Neuronal stem cell (in vitro differentiated cells): Measurements from ENCODE around the gene CA9.
"Not testable (repeated sequence)": the region's sequence is repeated elsewhere in the genome, so short reads cannot be mapped to it uniquely, and the experiment has no call there.

Experiments
- DNase-seq: peaks from one replicate; pipeline ENCODE4 v3.0.0-alpha.2; 2013; ENCODE audit warnings: low spot score
- H2AFZ ChIP-seq: one replicate; pipeline ENCODE4 v1.6.1; 2013; ENCODE audit warnings: mild to moderate bottlenecking, low read length, inconsistent platforms
- H2AK5ac ChIP-seq: 2 replicates; pipeline ENCODE4 v1.6.1; 2013; ENCODE audit warnings: low read depth, mild to moderate bottlenecking, inconsistent platforms, low read length, moderate library complexity, mixed read lengths
- H2BK120ac ChIP-seq: 2 replicates; pipeline ENCODE4 v1.6.1; 2013; ENCODE audit warnings: low read depth, mild to moderate bottlenecking, inconsistent platforms, low read length, moderate library complexity, mixed read lengths
- H2BK12ac ChIP-seq: one replicate; pipeline ENCODE4 v1.6.1; 2013; ENCODE audit warnings: low read length, inconsistent platforms
- H2BK15ac ChIP-seq: 2 replicates; pipeline ENCODE4 v1.6.1; 2013; ENCODE audit warnings: mild to moderate bottlenecking, low read length, inconsistent platforms, mixed read lengths
- H2BK5ac ChIP-seq: one replicate; pipeline ENCODE4 v1.6.1; 2013; ENCODE audit warnings: inconsistent platforms, mild to moderate bottlenecking, low read length, moderate library complexity
- H3K14ac ChIP-seq: one replicate; pipeline ENCODE4 v1.6.1; 2013; ENCODE audit warnings: low read length, inconsistent platforms
- H3K18ac ChIP-seq: 2 replicates; pipeline ENCODE4 v1.6.1; 2013; ENCODE audit warnings: low read length, inconsistent platforms
- H3K23ac ChIP-seq: 2 replicates; pipeline ENCODE4 v1.6.1; 2013; ENCODE audit warnings: low read depth, mild to moderate bottlenecking, mixed read lengths, low read length, inconsistent platforms; ENCODE audit not compliant: poor library complexity
- H3K27ac ChIP-seq: replicated peaks from 3 replicates; pipeline ENCODE4 v1.5.1; 2013; ENCODE audit warnings: low read length, inconsistent platforms
- H3K27me3 ChIP-seq, 3 experiments: 2 replicates each; pipeline ENCODE4 v1.6.1; 2013; ENCODE audit warnings: low read length in 3 of 3, mild to moderate bottlenecking in 2 of 3, inconsistent platforms in 1 of 3, low read depth in 1 of 3, mixed read lengths in 1 of 3, moderate library complexity in 1 of 3; ENCODE audit not compliant: control insufficient read depth in 3 of 3, insufficient read depth in 3 of 3
- H3K36me3 ChIP-seq, 2 donors: replicated peaks in 1 of 2; 2 replicates each; pipeline ENCODE4 v1.6.1; 2013; ENCODE audit warnings: low read length in 2 of 2; ENCODE audit not compliant: control insufficient read depth in 2 of 2, insufficient read depth in 2 of 2
- H3K4ac ChIP-seq: 2 replicates; pipeline ENCODE4 v1.6.1; 2013; ENCODE audit warnings: inconsistent platforms, mild to moderate bottlenecking, low read length, moderate library complexity
- H3K4me1 ChIP-seq, 2 donors: 1 replicate in 1 of 2; 2 replicates in 1 of 2; pipeline ENCODE4 v1.6.1; 2013; ENCODE audit warnings: low read length in 2 of 2, low read depth in 1 of 2; ENCODE audit not compliant: control insufficient read depth in 2 of 2, insufficient read depth in 1 of 2
- H3K4me2 ChIP-seq: one replicate; pipeline ENCODE4 v1.6.1; 2013; ENCODE audit warnings: mild to moderate bottlenecking, low read length, inconsistent platforms; ENCODE audit not compliant: insufficient read depth, poor library complexity, severe bottlenecking
- H3K4me3 ChIP-seq, 2 donors: 2 replicates each; pipeline ENCODE4 v1.5.1; 2013; ENCODE audit warnings: low read length in 2 of 2, mild to moderate bottlenecking in 2 of 2, inconsistent platforms in 1 of 2, moderate library complexity in 1 of 2
- H3K79me1 ChIP-seq: one replicate; pipeline ENCODE4 v1.6.1; 2013; ENCODE audit warnings: low read depth, mild to moderate bottlenecking, inconsistent platforms, low read length, moderate library complexity
- H3K9ac ChIP-seq: one replicate; pipeline ENCODE4 v1.6.1; 2013; ENCODE audit warnings: mild to moderate bottlenecking, low read depth, low read length, inconsistent platforms; ENCODE audit not compliant: poor library complexity
- H3K9me3 ChIP-seq, 2 donors: replicated peaks in 1 of 2; 2 replicates each; pipeline versions ENCODE3 to v1.6.1; 2013; ENCODE audit warnings: low read length in 2 of 2, mild to moderate bottlenecking in 2 of 2, inconsistent platforms in 1 of 2, low read depth in 1 of 2, mixed read lengths in 1 of 2, moderate library complexity in 1 of 2; ENCODE audit not compliant: control insufficient read depth in 2 of 2, insufficient read depth in 1 of 2
- H4K8ac ChIP-seq: one replicate; pipeline ENCODE4 v1.6.1; 2013; ENCODE audit warnings: low read depth, mild to moderate bottlenecking, inconsistent platforms, low read length, moderate library complexity
- H4K91ac ChIP-seq: one replicate; pipeline ENCODE4 v1.6.1; 2013; ENCODE audit warnings: low read length, low read depth, mild to moderate bottlenecking, inconsistent platforms; ENCODE audit not compliant: poor library complexity
- WGBS, 2 donors: extraction: QIAGEN DNeasy Blood & Tissue Kit; methylation state at CpG; one replicate each; pipeline ENCODE4 v1.1.7; 2013; ENCODE audit warnings: missing lambda C conversion rate in 2 of 2, mixed read lengths in 1 of 2; ENCODE audit not compliant: insufficient read length in 2 of 2, insufficient replicate concordance in 1 of 2; ENCODE audit errors: extremely low coverage in 2 of 2; 5-methylcytosine and 5-hydroxymethylcytosine counted together

Gene CA9

DNA sequence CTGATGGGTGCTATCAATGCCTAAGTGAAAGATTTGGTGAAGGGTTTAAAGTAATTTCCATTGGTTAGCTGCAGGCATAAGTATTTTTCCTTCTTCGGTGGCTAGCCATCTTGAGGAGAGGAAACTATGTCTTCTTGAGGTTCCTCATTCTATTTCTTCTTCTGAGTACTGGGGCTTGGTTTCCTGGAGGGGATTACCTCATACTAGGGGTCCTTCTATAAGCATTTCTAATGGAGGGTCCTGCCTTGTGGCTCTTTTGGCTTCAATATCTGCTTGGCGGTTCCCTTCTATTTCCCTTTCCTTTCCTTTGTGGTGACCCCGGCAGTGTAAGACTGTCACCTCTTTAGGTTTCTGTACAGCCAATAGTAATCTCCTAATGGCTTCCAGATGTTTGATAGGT, 32.2 kb upstream of the CA9 start:
- H3K36me3 ChIP-seq, H2BK120ac ChIP-seq, H2BK5ac ChIP-seq, H3K23ac ChIP-seq, H2BK12ac ChIP-seq, H3K4me3 ChIP-seq, H3K9ac ChIP-seq, H3K79me1 ChIP-seq, DNase-seq, H3K14ac ChIP-seq, H3K4ac ChIP-seq, H2BK15ac ChIP-seq, H2AFZ ChIP-seq, H2AK5ac ChIP-seq, H3K27ac ChIP-seq, H3K4me2 ChIP-seq, H3K9me3 ChIP-seq, H3K4me1 ChIP-seq, H3K18ac ChIP-seq, H4K8ac ChIP-seq, H4K91ac ChIP-seq, H3K27me3 ChIP-seq: not testable (repeated sequence)
- no CpG with 5 or more reads among the region's 3 CpGs for WGBS, 2 donors

DNA sequence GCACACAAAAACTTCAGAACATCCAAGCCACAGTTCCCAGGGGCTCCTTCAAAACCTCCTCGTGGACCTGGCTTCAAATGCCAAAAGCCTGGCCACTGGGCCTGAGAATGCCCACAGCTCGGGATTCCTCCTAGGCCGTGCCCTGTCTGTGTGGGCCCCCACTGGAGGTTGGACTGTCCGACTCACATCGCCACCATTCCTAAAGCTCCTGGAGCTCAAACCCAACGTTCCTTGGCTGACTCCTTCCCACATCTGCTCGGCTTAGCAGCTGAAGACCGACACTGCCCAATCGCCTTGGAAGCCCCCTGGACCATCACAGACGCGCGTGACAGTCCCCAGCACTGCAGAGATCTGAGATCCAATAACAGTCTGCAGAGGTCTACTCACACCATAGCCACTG, 30.7 kb upstream of the CA9 start:
- WGBS, 2 donors: no CpG with 5 or more reads among the region's 12 CpGs
- Histone ChIP-seq H4K91ac (no peak overlapping the region), H3K4me3 (no peak overlapping the region), H3K9ac (no peak overlapping the region), H3K27ac (no peak overlapping the region), H3K18ac (no peak overlapping the region), H3K4ac (no peak overlapping the region), H3K14ac (no peak overlapping the region), H2BK15ac (no peak overlapping the region), H3K23ac (no peak overlapping the region), H2BK12ac (no peak overlapping the region), H2BK5ac (no peak overlapping the region), H2BK120ac (no peak overlapping the region), H3K4me2 (no peak overlapping the region), H3K4me1 (peaks cover 0 to 2% of the 10 kb centered on the region in 2 donors), H2AFZ (no peak overlapping the region), H3K27me3 (no peaks in the 10 kb centered on the region), H3K36me3 (no peaks in the 10 kb centered on the region), H4K8ac (no peak overlapping the region), H2AK5ac (no peak overlapping the region), H3K79me1 (no peaks in the 10 kb centered on the region), H3K9me3 (no peaks in the 10 kb centered on the region)
- no peak for DNase-seq

DNA sequence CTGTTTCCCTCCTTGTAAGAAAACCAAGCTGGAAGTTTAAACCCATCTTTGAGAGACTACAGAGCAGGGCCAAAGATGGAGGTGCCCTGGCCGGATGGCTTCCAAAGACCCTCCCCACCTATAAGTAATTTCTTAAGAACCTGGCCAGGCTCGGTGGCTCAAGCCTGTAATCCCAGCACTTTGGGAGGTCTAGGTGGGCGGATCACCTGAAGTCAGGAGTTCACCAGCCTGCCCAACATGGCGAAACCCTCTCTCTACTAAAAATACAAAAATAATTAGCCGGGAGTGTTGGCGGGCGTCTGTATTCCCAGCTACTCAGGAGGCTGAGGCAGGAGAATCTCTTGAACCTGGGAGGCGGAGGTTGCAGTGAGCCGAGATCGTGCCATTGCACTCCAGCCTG, 28.0 kb upstream of the CA9 start:
- not testable (repeated sequence) for H3K9me3 ChIP-seq, H3K36me3 ChIP-seq, H3K79me1 ChIP-seq, H3K27me3 ChIP-seq, H4K91ac ChIP-seq, H2BK15ac ChIP-seq, H3K18ac ChIP-seq, H2BK120ac ChIP-seq, H3K4me1 ChIP-seq, H4K8ac ChIP-seq, H2AK5ac ChIP-seq, H3K27ac ChIP-seq, H3K14ac ChIP-seq, DNase-seq, H3K9ac ChIP-seq, H2BK5ac ChIP-seq, H2BK12ac ChIP-seq, H3K23ac ChIP-seq, H3K4ac ChIP-seq
- peak overlapping the region; percentile 77 for H3K4me2 ChIP-seq
- no CpG with 5 or more reads among the region's 10 CpGs for WGBS, 2 donors
- H2AFZ ChIP-seq: peak overlapping the region; percentile 96
- peak overlapping the region in 1 of 2 donors; percentile 61 for H3K4me3 ChIP-seq

DNA sequence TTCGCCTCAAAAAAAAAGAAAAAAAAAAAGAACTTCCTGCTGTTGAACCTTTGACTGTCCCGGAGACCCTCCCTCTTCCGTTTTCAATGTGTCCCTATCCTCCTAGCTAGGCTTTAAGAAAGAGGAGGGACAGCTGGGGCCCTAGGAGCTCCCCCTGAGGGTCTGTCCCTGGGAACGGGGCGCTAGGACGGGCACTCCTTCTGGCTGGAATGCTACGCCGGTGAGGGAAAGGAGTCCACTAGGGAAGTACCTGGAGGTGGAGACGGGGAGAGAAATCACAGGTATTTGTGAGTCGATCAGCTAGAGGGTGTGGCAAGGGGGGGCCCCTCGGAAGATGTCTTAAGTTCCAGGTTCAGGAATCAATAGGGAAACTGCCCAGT, 27.6 kb upstream of the CA9 start:
- H3K27ac ChIP-seq: peak overlapping the region; percentile 1

More for the DNA sequence above, 27.6 kb upstream of the CA9 start:
- Histone ChIP-seq H3K4me1 (peaks cover 0 to 5% of the 10 kb centered on the region in 2 donors), H2BK120ac (no peak overlapping the region), H3K9ac (no peak overlapping the region), H3K4me2 (peak overlapping the region; percentile 77), H4K91ac (no peak overlapping the region), H2BK15ac (no peak overlapping the region), H2AFZ (peak overlapping the region; percentile 96), H2BK12ac (no peak overlapping the region), H3K14ac (no peak overlapping the region), H2BK5ac (no peak overlapping the region), H3K9me3 (no peaks in the 10 kb centered on the region), H3K4ac (no peak overlapping the region), H3K23ac (no peak overlapping the region), H4K8ac (no peak overlapping the region), H3K27me3 (no peaks in the 10 kb centered on the region), H3K4me3 (peak overlapping the region; percentile 61 to 82), H2AK5ac (no peak overlapping the region), H3K36me3 (no peaks in the 10 kb centered on the region), H3K18ac (peak overlapping the region; percentile 7), H3K79me1 (no peaks in the 10 kb centered on the region)
- DNase-seq: no peak
- WGBS, 2 donors: no CpG with 5 or more reads among the region's 11 CpGs
